Measurements from ENCODE around the gene IGDCC3.

DNA sequence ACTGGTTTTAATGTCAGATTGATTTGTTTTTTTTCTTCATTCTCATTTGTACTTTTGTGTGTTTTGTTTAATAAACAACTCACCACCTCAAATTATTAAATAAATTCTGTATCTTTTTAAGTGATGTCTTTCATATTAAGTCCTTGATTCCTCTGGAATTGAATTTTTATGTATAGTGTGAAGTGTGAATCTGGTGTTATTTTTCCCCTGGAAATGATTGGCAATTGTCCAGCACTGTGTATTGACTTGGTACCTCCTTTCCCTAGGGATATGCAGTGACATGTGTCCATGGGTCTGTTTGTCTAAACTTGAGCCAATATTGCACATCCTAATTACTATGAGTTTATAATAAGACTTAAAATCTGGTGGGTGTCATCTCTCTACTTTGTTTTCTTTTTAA, 71.3 kb downstream of the IGDCC3 start:
- TF ChIP-seq, protein P1, sequence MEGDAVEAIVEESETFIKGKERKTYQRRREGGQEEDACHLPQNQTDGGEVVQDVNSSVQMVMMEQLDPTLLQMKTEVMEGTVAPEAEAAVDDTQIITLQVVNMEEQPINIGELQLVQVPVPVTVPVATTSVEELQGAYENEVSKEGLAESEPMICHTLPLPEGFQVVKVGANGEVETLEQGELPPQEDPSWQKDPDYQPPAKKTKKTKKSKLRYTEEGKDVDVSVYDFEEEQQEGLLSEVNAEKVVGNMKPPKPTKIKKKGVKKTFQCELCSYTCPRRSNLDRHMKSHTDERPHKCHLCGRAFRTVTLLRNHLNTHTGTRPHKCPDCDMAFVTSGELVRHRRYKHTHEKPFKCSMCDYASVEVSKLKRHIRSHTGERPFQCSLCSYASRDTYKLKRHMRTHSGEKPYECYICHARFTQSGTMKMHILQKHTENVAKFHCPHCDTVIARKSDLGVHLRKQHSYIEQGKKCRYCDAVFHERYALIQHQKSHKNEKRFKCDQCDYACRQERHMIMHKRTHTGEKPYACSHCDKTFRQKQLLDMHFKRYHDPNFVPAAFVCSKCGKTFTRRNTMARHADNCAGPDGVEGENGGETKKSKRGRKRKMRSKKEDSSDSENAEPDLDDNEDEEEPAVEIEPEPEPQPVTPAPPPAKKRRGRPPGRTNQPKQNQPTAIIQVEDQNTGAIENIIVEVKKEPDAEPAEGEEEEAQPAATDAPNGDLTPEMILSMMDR (IDR thresholded peaks at IDR 0.05; ENCODE audit: low read depth, low read length), result no peak
- TF ChIP-seq, protein P2, sequence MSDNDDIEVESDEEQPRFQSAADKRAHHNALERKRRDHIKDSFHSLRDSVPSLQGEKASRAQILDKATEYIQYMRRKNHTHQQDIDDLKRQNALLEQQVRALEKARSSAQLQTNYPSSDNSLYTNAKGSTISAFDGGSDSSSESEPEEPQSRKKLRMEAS (IDR thresholded peaks at IDR 0.05; ENCODE audit: low read depth, low read length), result no peak

Data from NB4 (cell line).